ENCODE measurements around the gene DNMBP. TPM values are rescaled to one million over a fixed set of nuclear protein-coding genes. Genes with fewer than 3 reads are reported as not detected.

DNMBP gene
- total RNA-seq, 1 donor from 2014 or later, result 7.7 TPM

- H3K9me3 ChIP-seq (replicated peaks), result no peaks in the 10 kb centered on the region
- no peak overlapping the region for H3K4me3 ChIP-seq
- DNase-seq, result no peak
- no peaks in the 10 kb centered on the region for H3K36me3 ChIP-seq
- peaks cover 35% of the 10 kb centered on the region for H3K4me1 ChIP-seq
- peak overlapping the region; percentile 88 for H3K27ac ChIP-seq (replicated peaks)
- no peaks in the 10 kb centered on the region for H3K27me3 ChIP-seq (ENCODE audit: low read depth)
- no peak for TF ChIP-seq CTCF (IDR thresholded peaks at IDR 0.05; ENCODE audit: borderline replicate concordance)
- intact Hi-C loops (cut with micrococcal nuclease), result loop anchor here (2.0 kb wide), 1 partner anchor 199 kb away; no protein-coding TSS in a partner anchor
These were observed 35.8 kb upstream of the DNMBP start for GRCh38 chr10:100045592-100045991.

- peaks cover 38% of the 10 kb centered on the region for H3K4me1 ChIP-seq
- peak; percentile 14 for TF ChIP-seq CTCF (IDR thresholded peaks at IDR 0.05; ENCODE audit: borderline replicate concordance)
- no peaks in the 10 kb centered on the region for H3K9me3 ChIP-seq (replicated peaks)
- H3K36me3 ChIP-seq, result no peaks in the 10 kb centered on the region
- H3K27me3 ChIP-seq (ENCODE audit: low read depth), result no peaks in the 10 kb centered on the region
- peak overlapping the region; percentile 88 for H3K27ac ChIP-seq (replicated peaks)
- no peak overlapping the region for H3K4me3 ChIP-seq
- intact Hi-C loops (cut with micrococcal nuclease), result loop anchor here (2.0 kb wide), 1 partner anchor 197 kb away; no protein-coding TSS in a partner anchor
- peak; percentile 63 for DNase-seq
These were observed 34.0 kb upstream of the DNMBP start for GRCh38 chr10:100043796-100044195.

GRCh38 chr10:100043344-100043743, 33.6 kb upstream of the DNMBP start:
- no peaks in the 10 kb centered on the region for H3K36me3 ChIP-seq
- peak overlapping the region; percentile 88 for H3K27ac ChIP-seq (replicated peaks)
- no peak for DNase-seq
- no peak overlapping the region for H3K4me3 ChIP-seq
- H3K4me1 ChIP-seq, result peaks cover 41% of the 10 kb centered on the region
- H3K27me3 ChIP-seq (ENCODE audit: low read depth), result no peaks in the 10 kb centered on the region
- no peak for TF ChIP-seq CTCF (IDR thresholded peaks at IDR 0.05; ENCODE audit: borderline replicate concordance)
- no peaks in the 10 kb centered on the region for H3K9me3 ChIP-seq (replicated peaks)
- intact Hi-C loops (cut with micrococcal nuclease), result no loop called here

- H3K36me3 ChIP-seq, result no peaks in the 10 kb centered on the region
- peaks cover 41% of the 10 kb centered on the region for H3K4me1 ChIP-seq
- H3K27ac ChIP-seq (replicated peaks), result no peak overlapping the region
- no peak for DNase-seq
- no peaks in the 10 kb centered on the region for H3K27me3 ChIP-seq (ENCODE audit: low read depth)
- no peaks in the 10 kb centered on the region for H3K9me3 ChIP-seq (replicated peaks)
- no peak overlapping the region for H3K4me3 ChIP-seq
- no peak for TF ChIP-seq CTCF (IDR thresholded peaks at IDR 0.05; ENCODE audit: borderline replicate concordance)
- intact Hi-C loops (cut with micrococcal nuclease), result no loop called here
These were observed 31.7 kb upstream of the DNMBP start for GRCh38 chr10:100041306-100042002.

GRCh38 chr10:100038561-100039071, 28.9 kb upstream of the DNMBP start:
- no peaks in the 10 kb centered on the region for H3K27me3 ChIP-seq (ENCODE audit: low read depth)
- intact Hi-C loops (cut with micrococcal nuclease), result no loop called here
- peak overlapping the region; percentile 69 for H3K27ac ChIP-seq (replicated peaks)

More at GRCh38 chr10:100038561-100039071, 28.9 kb upstream of the DNMBP start:
- no peaks in the 10 kb centered on the region for H3K36me3 ChIP-seq
- no peak for DNase-seq
- H3K4me3 ChIP-seq, result no peak overlapping the region
- no peak for TF ChIP-seq CTCF (IDR thresholded peaks at IDR 0.05; ENCODE audit: borderline replicate concordance)
- peaks cover 18% of the 10 kb centered on the region for H3K4me1 ChIP-seq
- H3K9me3 ChIP-seq (replicated peaks), result no peaks in the 10 kb centered on the region
